ENCODE measurements around the gene SNCG.

The SNCG gene

GRCh38 chr10:86967481-86967941 is 9.1 kb downstream of the SNCG start:
- no peak for DNase-seq (ENCODE audit: low read depth)
- TF ChIP-seq, protein P1, sequence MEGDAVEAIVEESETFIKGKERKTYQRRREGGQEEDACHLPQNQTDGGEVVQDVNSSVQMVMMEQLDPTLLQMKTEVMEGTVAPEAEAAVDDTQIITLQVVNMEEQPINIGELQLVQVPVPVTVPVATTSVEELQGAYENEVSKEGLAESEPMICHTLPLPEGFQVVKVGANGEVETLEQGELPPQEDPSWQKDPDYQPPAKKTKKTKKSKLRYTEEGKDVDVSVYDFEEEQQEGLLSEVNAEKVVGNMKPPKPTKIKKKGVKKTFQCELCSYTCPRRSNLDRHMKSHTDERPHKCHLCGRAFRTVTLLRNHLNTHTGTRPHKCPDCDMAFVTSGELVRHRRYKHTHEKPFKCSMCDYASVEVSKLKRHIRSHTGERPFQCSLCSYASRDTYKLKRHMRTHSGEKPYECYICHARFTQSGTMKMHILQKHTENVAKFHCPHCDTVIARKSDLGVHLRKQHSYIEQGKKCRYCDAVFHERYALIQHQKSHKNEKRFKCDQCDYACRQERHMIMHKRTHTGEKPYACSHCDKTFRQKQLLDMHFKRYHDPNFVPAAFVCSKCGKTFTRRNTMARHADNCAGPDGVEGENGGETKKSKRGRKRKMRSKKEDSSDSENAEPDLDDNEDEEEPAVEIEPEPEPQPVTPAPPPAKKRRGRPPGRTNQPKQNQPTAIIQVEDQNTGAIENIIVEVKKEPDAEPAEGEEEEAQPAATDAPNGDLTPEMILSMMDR (IDR thresholded peaks at IDR 0.05; ENCODE audit: insufficient read depth, low read depth, low read length, missing control alignments) = no peak
- H3K4me3 ChIP-seq (ENCODE audit: low read length) = peak overlapping the region; percentile 56

GRCh38 chr10:86968271-86968993 is 10.0 kb downstream of the SNCG start, which contains the start of gene ADIRF:
TSS of gene ADIRF (plus strand) at chr10:86968482. CDS start at chr10:86968545, 63 bp downstream.
- H3K4me3 ChIP-seq (ENCODE audit: low read length) = peak within 1 kb of the TSS; percentile 56
- TF ChIP-seq, protein P1 (IDR thresholded peaks at IDR 0.05; ENCODE audit: insufficient read depth, low read depth, low read length, missing control alignments) = no peak

DNA sequence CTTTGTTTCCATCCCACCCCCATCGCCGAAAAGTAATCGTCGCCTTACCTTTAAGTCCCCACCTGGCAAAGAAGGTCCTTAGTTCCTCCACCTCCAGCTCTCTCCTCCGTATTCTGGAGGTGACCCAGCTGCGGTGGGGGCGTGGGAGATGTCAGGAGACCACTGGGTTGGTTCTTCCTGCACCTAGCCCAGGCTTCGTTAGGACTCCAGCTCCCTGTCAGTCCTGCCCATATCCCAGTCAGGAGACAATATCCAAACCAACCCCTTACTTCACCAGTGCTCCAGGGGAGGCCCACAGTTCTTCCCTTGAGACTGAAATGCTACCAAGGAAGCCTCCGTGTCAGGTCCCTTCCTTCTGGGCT is 10.6 kb downstream of the SNCG start:
- peak overlapping the region; percentile 56 for H3K4me3 ChIP-seq (ENCODE audit: low read length)
- TF ChIP-seq, protein P1 (IDR thresholded peaks at IDR 0.05; ENCODE audit: insufficient read depth, low read depth, low read length, missing control alignments) = no peak

More at GRCh38 chr10:86968271-86968993, 10.0 kb downstream of the SNCG start, which contains the start of gene ADIRF:
- peak; percentile 89 for DNase-seq (ENCODE audit: low read depth)

DNA sequence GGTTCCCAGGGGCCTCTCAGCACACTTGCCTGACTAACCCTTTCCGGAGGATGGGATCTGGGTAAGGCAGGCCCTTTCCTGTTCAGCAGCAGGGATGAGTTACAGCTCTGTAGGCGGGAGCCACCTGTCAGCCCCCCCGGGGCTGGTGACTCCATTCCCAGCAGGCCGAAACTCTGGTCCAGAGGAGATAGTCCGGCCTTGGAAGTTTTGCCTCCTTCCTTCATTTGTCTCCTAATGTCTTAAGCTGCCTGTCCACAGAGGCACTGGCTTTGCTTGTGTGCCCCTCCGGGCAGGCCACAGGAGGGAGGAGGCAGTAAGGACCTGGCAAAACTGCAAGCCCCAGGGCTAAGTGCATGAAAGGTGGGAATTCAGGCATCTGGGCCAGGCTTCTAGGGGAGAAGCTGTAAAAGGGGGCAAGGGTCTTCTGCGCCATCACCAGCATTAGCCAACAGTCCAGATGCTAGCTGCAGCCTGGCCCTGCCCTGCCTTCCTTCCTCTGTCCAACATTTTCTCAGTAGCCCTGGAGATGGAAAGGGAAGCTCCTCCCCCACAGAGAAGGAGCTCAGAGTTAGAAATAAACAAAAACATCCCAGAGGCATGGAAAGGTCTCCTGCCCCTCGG is 11.1 kb downstream of the SNCG start:
- DNase-seq (ENCODE audit: low read depth) = peak; percentile 96
- TF ChIP-seq, protein P1 (IDR thresholded peaks at IDR 0.05; ENCODE audit: insufficient read depth, low read depth, low read length, missing control alignments) = no peak
- peak overlapping the region; percentile 56 for H3K4me3 ChIP-seq (ENCODE audit: low read length)

More for the DNA sequence above, 10.6 kb downstream of the SNCG start:
- no peak for DNase-seq (ENCODE audit: low read depth)

DNA sequence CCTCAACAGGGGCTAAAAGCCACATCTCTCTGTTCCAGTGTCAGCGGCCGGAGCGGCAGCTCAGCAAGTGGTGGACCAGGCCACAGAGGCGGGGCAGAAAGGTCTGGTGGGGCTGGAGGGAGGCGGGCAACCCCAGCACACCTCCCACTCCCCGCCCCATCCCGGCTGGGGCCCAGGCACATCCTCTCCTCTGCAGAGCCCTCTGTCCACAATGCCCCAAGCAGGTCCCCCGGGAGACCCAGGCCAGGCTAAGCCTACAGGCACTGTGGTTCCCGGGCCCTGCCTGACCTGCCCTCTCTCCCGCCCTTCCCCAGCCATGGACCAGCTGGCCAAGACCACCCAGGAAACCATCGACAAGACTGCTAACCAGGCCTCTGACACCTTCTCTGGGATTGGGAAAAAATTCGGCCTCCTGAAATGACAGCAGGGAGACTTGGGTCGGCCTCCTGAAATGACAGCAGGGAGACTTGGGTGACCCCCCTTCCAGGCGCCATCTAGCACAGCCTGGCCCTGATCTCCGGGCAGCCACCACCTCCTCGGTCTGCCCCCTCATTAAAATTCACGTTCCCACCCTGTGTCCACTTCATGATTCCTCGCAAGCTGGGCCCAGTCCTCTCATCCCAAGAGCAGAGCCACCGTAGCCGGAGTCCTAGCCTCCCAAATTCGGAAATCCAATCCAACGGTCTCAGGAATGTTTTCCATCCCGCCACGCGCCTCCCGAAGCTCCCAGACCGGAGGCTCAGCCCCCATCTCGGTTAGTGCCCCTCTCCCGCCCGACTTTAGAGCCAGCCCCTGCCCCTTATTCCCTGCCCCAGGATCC is 12.0 kb downstream of the SNCG start:
- TF ChIP-seq, protein P1 (IDR thresholded peaks at IDR 0.05; ENCODE audit: insufficient read depth, low read depth, low read length, missing control alignments) = no peak
- H3K4me3 ChIP-seq (ENCODE audit: low read length) = peak overlapping the region; percentile 56
- DNase-seq (ENCODE audit: low read depth) = no peak

GRCh38 chr10:86970982-86971231 is 12.5 kb downstream of the SNCG start:
- peak overlapping the region; percentile 56 for H3K4me3 ChIP-seq (ENCODE audit: low read length)
- TF ChIP-seq, protein P1 (IDR thresholded peaks at IDR 0.05; ENCODE audit: insufficient read depth, low read depth, low read length, missing control alignments) = no peak

More at GRCh38 chr10:86970982-86971231, 12.5 kb downstream of the SNCG start:
- no peak for DNase-seq (ENCODE audit: low read depth)
